ENCODE results near the gene CYP27A1.

Gene CYP27A1

GRCh38 chr2:218776488-218776887 is 5.5 kb upstream of the CYP27A1 start:
- no peak for DNase-seq

- no peak for DNase-seq
Observed at GRCh38 chr2:218777276-218777990, 4.5 kb upstream of the CYP27A1 start.

DNA sequence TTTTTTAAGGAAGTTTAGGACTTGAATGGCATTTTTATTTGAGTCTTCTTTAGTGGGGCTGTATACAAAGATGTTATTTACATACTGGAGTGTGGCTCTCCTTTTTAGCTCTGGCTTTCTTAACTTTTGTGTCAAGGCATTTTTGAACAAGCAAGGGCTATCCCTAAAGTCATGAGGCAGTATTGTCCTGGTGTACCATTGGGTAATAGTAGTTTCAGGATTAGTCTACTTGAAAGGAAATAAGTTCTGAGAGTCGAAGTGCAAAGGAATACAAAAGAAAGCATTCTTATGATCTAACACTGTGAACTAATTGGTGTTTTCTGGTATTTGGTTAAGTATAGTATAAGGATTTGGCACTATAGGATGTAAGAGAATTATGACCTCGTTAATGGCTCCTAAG is 1.9 kb upstream of the CYP27A1 start:
- DNase-seq: no peak

DNA sequence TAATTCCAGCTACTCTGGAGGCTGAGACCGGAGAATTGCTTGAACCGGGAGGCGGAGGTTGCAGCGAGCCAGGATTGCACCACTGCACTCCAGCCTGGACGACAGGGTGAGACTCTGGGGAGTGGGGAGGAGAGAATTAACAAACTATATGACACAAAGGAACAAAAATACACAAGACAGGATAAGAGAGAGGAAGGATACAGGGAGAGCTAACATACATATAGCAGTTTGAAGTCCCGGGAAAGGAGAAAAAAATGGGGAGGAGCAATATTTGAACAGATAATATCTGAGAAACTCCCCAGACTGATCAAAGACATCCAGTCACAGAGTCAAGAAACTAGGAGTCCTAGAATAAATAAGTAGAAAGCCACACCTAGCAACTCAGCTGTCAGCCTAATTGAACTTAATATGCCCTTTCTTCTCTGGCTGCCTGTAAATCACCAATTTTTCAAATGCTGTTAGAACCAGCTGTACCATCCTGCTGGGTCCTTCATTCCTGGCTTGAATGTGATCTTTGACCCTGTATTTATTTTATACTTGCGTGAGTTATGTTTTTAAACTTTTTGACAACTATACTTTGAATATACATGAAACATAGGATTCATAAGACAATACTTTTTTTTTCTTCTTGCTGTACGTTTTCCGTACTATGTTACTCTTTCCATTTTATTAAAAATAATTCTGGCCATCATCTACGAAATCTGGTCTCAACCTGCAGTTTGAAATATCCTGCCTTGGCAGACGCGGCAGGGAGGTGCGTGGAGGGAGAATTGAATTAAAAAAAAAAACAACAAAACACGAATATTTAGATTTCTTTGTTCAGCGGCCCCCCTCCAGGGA is 876 bp upstream of the CYP27A1 start:
- no peak for DNase-seq

GRCh38 chr2:218782528-218782844 is 539 bp downstream of the CYP27A1 start:
- DNase-seq: no peak

DNA sequence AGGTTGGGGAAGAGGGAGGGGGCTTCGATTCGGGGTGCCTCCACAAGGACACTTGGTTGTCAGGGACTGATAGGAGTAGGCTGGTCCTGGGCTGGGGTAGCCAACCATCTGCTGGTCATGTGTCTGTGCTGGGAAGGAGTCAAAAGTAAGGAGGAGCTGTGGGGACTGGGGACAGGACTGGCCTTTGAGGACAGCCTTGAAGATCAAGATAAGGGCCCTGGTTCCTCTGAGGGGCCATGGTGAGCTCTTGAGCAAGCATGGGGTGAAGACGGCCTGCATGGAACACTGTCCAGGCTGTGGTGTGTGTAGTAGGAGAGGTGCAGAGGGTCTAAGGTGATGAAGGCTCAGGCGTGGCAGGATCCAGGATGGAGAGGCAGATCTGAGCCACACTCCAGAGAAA is 1.7 kb downstream of the CYP27A1 start:
- no peak for DNase-seq

DNA sequence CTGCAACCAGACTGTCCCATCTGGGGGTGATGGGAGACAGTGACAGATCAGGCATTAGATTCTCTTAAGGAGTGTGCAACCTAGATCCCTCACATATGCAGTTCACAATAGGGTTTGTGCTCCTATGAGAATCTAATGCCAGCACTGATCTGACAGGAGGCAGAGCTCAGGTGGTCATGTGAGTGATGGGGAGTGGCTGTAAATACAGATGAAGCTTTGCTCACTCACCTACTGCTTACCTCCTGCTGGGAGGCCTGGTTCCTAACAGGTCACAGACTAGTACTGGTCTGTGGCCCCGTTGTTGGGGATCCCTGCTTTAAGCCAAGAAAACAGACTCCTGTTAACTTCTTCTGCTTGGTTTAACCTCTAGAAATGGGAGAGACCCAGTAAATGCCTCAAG is 3.2 kb downstream of the CYP27A1 start:
- DNase-seq: no peak

DNA sequence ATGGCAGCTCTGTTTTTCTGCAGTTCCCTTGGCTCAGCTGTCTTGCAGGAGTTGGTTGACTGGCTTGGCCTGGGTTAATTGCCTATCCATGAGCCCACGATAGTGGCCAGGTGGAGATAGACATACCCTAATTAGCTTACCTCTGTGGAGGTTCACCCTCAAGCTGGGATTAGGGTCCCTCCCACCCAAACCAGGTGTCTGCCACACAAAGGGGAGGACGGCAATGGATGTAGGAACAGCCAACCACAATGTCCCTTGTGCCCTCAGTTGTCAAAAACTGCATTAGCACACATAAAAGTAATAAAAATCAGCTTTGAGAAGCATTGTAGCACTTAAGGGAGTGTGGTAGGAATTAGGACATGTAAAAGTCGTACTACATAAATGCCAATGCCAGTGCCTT is 4.2 kb downstream of the CYP27A1 start:
- DNase-seq: no peak

GRCh38 chr2:218788529-218789255 is 6.7 kb downstream of the CYP27A1 start:
- DNase-seq: no peak

DNA sequence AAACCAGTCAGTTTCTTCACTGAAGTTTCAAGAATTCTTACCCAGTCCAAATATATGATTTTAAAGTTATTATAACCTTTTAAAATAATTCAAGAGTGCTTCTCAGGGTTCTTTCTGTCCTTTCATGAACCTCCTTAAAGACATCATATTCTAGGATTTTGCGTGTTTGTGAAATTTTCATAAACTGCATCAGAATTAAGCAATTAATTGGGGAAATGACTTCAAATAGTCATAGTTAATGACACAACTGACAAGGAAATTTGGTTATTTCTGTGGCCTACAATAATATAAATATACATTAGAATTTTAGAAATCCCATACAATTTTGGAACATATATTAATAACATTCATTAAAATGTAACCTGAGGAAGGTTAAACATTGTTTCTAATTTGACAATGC is 10.5 kb downstream of the CYP27A1 start:
- no peak for DNase-seq

DNA sequence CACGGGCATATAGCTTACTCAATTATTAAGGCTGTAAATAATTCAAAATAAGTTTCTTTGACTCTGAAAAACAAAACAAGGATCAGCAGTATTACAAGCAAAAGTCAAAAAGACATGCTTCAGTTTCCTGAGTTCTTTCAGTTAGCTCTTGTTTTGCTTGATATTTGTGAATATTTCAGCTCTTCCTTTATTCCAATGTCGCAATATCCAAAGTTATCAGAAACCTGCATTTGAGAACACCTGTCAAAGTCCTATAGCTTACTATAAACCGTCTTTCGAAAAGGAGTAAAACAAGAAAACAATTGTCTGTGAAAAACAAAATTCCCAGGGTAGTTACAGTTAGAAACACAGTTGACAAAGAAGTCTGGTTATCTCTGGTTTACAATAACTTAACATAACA is 14.7 kb downstream of the CYP27A1 start:
- DNase-seq: no peak

DNA sequence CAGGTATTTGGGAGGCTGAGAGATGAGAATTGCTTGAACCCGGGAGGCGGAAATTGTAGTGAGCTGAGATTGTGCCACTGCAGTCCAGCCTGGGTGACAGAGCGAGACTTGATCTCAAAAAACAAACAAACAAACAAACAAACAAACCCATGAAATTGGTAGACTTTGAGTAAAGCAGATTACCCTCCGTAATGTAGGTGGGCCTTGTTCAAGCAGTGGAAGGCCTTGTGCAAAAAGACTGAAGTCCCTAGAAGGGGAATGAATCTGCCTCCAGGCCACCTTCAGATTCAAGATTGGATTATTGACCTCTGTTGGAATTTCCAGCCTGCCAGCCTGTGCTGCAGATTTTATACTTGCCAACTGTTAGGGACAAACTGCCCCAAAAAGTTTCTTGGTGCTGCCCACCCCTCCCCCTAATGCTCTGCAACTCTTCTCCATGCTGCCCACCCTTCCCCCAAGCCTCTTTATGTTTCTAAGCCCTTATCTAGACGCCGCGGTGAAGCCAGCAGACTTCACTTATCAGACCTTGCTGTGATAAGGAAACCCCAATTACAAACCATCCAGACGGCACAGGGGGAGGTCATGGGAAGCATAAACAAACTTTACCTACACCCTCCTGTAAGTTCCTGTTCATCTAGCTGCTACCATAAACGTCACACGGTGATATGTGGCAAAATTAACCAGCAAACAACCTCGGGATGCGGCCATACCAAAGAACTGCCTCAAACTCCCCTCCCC is 17.0 kb downstream of the CYP27A1 start:
- no peak for DNase-seq

DNA sequence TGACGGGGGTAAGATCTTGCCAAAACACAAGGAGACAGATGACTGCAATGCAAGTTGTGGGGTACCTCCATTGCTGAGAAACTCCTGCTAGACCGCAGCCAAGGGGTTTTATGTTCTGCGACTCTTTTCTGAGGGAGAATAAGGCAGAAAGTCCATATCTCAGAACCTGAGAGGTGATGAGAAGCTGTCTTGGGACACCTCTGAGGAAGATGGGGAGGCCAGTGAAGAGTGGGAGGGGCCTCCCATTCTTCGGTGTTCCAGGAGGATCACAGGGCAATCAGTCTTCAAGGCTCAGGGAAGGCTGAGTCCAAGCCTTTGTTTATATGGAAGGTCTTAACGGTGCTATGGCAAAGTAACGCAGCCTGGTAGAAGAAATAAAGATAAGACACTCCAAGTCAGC is 18.0 kb downstream of the CYP27A1 start:
- DNase-seq: no peak

GRCh38 chr2:218802386-218802994 is 20.5 kb downstream of the CYP27A1 start:
- DNase-seq: no peak

GRCh38 chr2:218804817-218805216 is 22.9 kb downstream of the CYP27A1 start:
- DNase-seq: no peak

DNA sequence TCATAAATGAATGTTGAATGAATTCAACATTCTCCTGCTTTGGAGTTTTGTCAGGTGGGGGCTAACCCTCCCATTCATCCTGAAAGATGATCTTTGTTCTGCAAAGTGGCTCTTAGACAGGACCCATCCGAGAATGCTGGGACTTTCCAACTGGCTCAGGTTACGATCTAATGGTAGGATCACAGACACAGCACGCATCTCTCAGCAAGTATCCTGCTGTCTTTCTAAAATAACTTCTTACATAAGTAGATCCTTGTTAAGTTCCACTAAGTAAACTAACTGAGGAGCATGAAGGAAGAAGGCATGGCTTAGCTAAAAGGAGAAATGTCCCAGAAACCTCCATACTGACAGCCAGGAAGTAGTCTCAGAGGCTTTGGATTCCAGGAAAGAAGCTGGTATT is 23.7 kb downstream of the CYP27A1 start:
- DNase-seq: no peak

DNA sequence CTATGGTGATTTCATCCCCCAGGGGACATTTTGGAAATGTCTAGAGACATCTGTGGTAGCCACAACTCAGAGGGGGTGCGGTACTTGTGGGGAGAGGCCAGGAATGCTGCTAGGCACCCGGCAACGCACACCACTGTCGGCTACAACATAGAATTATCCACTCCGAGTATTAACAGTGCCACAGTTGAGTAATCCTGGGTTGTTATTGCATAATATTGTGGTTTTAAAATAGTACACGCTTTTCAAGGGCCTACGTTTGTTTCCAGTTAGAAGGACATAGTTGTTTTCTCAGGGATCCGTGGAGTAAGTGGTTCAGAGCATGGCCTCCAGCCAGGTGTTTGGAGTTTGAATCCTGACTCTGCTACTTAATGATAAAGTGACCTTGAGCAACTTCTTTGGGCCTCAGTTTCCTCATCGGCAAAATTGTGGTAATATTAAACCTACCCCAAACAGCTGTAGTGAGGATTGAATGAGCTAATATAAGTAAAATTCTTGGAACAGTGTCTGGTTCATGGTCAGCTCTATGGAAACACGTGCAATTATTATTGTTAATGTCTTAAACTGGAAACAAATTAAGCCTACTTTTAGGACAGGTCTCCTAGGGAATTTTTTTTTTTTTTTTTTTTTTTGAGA is 24.5 kb downstream of the CYP27A1 start:
- no peak for DNase-seq

DNA sequence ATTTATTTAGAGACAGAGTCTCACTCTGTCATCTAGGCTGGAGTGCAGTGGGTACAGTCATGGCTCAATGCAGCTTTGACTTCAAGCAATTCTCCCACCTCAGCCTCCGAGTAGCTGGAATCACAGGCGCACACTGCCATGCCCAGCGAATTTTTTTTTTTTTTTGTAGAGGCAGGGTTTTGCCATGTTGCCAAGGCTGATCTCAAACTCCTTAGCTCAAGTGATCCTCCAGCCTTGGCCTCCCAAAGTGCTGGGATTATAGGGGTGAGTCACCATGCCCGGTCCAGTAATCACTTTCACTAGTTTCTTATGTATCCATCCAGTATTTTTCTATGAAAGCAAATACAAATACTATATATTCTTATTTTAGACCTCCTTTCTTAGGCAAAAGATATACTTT is 25.7 kb downstream of the CYP27A1 start:
- no peak for DNase-seq

GRCh38 chr2:218809515-218809914 is 27.6 kb downstream of the CYP27A1 start:
- DNase-seq: no peak

DNA sequence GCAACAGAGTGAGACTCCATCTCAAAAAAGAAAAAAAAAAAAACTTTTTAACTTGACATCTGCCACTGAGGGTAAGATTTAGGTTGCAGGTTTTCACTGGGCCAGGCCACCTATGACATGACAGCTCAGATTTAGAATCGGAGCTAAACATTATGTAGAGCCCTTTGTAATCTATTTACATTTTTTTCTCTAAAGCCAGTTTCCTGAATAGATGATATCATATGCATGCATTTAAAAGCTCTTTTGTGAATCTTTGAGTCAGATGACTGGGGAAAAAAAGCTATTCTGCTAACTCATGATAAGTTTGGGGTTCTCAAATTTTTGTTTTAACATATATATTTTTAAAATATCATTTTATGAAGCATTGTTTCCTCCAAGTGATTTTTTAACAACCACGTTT is 28.3 kb downstream of the CYP27A1 start:
- no peak for DNase-seq

DNA sequence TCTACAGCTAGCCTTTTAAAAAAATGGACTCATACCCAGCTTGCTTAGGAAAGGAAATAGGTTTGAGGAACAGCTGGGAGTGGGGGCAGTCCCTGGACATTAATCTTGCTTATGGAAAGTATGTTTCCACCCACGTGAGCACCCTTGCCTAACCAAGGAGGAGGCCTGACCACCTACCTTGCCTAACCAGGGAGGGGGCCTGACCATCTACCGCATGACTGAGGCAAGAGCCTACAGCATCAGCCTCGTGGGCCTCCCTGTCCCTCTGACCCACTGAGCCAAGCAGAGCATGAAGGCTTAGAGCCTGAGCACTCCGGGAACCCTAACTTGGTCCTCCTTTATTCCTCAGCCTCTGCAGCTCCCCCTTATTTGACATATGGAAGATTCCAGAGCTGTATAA is 29.4 kb downstream of the CYP27A1 start:
- DNase-seq: no peak

GRCh38 chr2:218812096-218812815 is 30.3 kb downstream of the CYP27A1 start:
- DNase-seq: no peak

Measured in SHP77 (cell line).